ENCODE results near the gene PNPLA7.

Gene PNPLA7

DNA sequence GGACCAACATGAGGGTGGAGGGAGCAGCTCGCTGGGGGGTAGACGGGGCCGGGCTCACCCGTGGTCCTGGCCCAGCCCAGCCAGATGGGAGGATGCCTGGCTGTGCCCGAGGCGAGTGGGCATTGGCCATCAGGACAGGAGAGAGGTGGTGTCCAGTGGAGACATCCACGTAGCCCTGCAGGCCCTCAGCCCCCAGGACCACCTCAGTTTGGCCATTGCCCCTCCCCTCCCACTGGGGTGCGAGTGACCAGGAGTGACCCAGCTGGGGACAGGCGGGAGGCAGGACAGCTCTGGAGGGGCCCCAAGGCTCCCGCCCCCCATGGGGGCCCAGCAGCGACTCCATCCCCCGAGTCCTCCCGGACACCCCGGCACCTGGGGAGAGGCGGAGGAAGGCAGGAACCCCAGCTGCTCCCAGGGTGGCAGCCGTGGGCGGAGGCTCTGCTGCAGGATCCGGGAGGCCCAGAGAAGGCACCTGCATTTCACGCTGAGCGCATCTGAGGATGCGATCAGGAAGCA lies 118.7 kb downstream of the PNPLA7 start:
- DNase-seq: no peak

DNA sequence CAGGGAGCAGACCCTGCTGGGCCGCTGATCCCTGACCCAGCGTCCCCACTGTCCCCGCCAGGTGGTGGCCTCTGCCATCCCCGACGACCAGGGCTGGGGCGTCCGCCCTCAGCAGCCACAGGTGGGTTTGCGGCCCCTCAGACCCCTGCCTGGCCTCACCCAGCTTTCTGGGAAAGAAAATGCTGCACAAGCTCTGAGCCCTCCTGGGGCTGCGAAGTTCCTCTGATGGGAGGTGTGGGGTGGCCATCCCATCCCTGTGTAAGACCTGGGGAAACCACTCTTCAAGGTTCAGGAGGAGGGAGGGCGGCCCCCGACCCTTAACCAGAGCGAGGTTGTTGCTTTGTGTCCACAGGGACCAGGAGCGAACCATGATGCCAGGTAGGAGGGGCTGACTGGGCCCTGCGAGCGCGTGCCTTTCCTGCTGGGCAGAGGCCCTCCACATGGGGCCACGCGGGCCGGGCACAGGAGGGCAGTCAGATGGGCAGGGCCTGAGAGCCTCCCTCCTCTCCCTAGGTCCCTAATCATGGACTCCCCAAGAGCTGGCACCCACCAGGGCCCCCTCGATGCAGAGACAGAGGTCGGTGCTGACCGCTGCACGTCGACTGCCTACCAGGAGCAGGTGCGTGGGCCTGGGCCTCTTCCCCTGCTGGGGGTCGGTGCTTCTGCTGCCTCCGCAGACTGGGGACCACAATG lies 119.3 kb downstream of the PNPLA7 start:
- DNase-seq: no peak

DNA sequence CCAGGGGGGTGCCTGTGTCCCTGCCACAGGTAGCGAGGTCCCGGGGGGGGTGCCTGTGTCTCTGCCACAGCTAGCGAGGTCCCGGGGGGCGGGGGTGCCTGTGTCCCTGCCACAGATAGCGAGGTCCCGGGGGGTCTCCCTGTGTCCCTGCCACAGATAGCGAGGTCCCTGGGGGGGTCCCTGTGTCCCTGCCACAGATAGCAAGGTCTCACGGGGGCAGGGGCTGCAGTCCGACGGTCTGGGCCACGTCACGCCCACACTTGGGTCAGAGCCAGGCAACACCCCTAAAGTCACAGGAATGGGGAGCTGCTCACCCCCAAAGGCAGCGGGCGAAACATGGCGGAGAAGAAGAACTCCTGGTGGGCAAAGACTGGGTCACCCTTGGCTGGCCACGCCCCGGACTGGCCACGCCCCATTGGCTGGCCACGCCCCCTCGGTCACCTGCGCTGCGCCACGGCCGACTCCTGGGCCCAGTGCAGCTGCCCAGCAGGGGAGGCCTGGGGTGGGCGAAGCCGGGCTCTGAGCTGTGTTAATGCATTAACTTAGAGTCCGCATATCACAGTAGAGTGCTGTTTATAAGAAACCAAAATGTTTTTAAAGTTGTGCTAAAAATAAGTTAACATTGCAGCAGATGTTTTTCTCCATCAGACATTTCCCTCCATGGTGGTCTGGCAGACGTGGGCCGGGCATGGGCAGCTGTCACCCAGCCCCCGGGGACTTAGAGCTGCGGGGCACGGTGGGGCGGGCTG lies 120.1 kb downstream of the PNPLA7 start:
- DNase-seq: no peak

DNA sequence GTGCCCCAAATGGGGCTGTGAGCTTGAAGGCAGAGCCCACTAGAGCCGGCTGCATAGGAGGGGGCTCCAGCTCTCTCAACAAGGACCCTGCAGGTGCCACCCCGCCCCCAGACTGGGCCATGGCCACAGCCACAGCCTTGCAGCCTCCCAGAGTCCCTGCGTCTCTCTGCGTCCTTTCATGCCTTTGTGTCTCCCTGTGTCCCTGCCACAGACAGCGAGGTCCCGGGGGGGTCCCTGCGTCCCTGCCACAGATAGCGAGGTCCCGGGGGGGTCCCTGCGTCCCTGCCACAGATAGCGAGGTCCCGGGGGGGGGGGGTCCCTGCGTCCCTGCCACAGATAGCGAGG lies 120.7 kb downstream of the PNPLA7 start:
- DNase-seq: no peak

DNA sequence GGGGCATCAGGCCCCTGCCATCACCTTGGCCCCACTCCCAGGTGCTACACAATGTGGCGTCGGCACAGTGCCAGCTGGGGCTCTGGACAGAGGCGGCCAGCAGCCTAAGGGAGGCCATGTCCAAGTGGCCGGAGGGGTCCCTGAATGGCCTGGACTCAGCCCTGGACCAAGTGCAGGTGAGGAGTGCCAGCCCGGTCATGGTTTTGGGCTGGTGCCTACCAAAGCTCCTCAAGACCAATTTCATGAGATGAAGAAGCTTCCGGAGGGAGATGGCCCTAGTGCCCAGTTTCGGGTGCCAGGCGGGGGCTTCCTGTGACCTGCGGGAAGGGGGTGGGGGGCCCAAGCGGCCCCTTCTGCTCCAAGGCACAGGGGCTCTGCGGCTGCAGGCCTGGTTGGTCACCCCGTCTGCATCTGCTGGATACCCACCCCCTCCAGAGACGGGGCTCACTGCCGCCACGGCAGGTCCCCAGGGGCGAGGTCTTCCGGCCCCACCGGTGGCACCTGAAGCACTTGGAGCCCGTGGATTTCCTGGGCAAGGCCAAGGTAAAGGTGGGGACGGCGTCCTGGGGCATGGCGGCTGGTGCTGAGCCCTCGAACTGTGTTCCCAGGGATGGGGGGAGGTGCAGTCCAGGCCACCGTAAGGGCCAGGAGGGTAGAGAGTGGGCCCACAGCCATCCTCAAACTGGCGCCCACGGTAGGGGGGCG lies 121.2 kb downstream of the PNPLA7 start:
- DNase-seq: no peak

DNA sequence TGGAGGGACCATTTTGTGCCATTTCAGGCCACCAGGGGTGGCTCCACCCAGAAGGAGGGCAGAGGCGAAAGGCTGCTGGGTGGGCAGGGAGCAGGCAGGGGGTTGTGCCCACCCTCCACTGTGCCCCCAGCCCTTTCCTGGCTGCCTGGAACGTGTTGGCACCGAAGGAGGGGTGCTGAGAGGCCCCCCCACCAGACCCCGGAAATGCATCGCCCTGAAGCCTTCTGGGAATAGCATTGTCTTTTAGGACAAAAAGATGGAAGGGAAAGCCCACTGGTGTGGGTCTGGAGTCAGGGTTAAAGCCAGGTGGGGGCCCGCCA lies 121.9 kb downstream of the PNPLA7 start:
- DNase-seq: no peak

DNA sequence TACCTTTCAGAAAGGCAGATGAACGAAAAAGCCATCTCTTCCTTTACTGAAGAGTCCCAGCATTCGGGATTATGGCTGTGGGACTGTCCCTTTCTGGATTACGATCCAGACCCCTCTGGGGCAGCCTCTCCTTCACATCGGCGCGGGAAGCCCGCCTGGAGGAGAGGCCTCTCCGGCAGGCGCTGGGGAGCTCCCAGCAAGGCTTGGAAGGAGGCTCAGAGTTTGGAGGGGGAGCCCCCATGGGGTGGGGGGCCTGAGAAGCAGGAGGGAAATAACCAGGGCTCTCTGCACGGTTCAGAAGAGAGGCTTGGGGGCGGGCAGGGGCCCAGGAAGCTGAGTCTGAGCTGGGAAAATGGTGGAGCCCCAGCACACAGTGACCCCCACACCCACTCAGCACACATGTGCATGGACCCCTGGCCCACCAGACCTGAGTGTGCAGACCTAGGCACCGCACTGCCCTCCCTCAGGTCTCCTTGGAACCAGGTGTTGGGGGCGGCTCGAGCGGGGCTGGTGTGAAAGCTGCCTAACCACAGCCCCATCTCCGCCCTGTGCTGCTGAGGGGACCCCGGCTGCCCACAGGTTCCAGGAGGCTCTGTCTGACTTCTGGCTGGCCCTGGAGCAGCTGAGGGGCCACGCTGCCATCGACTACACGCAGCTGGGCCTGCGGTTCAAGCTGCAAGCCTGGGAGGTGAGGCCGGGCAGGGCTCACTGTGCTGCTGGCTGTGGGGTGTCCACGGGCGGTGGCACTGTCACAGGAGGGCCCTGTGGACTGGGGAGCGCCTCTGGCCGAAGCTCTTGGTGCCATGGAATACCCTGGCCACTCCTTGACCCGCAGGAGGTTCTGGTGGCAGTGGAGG lies 122.5 kb downstream of the PNPLA7 start:
- DNase-seq: no peak

DNA sequence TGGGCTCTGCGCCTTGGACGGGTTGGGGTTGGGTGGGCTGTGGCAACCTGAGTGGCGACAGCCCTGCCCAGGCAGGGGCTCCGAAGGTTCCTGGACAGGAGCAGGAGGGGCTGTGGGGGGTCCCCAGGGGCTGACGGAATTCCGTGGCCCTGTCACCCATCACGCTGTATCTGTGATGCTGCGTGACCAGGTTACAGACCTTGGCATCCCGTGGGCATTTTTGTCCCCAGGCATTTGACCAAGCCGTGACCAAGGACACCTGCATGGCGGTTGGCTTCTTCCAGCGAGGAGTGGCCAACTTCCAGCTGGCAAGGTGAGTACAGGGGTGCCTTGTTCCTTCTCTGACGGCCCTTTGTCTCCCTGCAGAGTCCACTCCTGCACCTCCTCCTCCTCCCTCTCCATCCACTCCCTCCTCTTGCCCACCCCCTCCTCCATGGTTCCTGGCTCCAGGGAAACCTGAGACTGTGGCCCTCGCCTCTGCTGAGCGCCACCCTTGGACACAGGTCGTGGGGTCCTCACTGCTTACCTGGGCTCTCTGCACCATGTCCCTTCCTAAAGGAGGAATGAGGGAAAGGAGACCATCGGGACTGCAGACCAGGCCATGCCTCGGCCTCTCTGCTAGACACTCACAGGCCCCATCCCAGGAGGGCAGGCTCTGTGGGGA lies 124.1 kb downstream of the PNPLA7 start:
- DNase-seq: no peak

DNA sequence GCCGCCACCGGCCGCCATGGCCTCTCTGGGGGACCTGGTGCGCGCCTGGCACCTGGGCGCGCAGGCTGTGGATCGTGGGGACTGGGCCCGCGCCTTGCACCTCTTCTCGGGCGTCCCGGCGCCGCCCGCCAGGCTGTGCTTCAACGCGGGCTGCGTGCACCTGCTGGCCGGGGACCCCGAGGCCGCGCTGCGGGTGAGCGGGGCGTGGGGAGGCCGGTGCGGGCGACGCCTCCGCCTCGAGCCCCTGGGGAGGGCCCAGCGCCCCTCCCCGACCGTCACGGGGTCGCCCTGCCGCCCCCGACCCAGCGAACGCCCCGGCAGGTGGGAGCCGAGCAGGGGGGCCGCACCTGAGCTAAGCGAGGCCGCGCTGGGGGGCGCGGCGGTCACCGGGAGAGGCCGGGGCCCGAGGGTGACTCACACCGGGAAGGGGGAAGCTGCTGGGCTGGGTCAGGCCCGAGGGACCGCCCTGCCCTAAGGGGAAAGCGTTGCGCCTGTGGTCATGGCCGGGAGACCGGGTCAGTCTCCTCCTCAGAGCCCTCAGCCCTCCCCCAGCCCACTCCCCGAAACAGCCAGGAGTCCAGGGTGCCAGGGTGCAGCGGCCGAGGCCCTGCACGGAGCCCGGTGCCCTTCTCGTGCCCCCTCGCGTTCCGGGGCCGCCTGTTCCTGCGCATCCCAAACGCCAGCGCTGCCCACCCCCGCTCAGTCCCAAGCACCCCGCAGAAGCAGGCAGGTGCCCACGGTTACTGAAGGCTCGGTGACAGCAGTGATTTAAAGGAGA lies 126.5 kb downstream of the PNPLA7 start:
- peak; percentile 62 for DNase-seq

DNA sequence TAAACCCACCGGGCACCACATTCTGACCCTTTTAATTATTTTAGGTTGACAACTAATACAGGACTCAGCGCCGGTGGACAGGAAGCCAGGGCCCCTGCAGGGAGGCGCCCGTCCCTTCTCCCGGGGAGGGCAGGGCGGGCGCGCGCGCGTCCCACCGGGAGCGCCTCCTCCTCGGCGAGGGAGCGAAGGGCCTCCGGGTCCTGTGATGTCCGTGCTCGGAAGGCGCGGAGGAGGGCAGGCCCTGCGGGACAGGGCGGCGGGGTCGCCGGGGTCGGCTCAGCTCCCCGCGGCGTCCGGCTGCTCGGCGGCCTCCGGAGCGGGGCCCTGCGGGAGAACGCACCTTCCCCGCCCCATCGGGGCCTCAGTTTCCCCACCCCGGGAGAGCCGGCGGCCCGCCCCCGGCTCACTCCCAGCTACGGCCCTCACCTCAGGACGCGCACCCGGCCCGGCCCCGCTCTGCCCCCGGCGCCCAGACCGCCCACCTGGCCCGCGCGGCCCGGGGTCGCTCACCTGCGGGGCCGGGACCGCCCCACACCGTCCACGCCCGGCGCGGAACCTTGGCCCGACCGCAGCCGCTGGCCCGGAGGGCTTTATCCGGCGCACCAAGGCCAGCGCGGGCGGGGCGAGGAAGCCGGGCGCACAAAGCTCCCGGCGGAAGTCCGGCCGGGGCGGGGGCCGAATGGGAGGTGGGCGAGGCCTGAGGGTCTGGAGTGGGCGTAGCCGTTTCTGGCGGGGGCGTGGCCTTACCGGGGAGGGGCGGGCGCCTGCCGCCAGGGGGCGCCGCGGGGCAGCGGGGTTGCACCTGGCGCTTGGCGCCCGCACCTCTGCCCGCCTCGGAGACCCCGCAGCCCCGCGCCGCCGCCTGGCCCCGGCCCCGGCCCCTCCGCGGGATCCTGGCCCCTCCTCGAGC lies 127.3 kb downstream of the PNPLA7 start, which contains the start of the genes EXD3 and NOXA1:
TSS of gene EXD3 (minus strand) at position 559 of the 910 bp plus-strand sequence. CDS start 27,805 bp downstream, outside the sequence.
TSS of gene NOXA1 (plus strand) at position 790 of the 910 bp plus-strand sequence. CDS start 137 bp downstream, outside the sequence.
- peak; percentile 91 for DNase-seq

DNA sequence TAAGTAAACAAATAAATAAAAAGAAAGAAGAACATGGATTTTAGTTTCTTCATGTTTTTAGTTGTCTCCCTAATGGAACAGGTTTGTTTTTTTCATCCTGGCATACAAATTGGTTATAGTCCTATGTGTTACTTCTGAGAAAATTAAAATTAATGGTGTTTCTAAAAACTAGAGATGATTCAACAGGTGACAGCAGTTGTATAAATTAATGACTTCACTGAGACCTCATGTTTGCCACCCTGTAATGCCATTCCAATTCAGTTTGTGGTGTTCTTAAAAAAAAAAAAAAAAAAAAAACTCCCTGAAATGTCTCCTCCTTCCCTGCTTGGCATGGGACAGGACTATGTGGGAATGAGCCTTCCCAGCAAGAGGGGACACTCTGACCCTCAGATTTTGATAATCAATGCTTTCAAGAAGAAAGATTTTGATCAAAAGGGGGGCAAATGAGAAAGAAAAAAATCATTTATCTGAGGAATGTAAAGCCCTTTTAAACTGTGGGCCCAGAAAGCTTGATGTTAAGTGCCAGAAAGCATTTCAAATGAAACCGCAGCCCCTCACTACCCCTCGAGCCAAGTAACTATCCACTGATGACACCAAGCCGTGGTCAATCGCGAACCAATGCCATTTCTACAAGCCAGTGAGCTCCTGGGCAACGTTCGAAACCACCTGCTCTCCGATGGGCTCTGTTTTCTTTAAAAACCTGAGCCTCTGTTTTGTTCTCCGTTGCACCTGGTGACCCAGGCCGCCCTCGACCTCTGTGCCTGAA lies 128.2 kb downstream of the PNPLA7 start:
- no peak for DNase-seq

DNA sequence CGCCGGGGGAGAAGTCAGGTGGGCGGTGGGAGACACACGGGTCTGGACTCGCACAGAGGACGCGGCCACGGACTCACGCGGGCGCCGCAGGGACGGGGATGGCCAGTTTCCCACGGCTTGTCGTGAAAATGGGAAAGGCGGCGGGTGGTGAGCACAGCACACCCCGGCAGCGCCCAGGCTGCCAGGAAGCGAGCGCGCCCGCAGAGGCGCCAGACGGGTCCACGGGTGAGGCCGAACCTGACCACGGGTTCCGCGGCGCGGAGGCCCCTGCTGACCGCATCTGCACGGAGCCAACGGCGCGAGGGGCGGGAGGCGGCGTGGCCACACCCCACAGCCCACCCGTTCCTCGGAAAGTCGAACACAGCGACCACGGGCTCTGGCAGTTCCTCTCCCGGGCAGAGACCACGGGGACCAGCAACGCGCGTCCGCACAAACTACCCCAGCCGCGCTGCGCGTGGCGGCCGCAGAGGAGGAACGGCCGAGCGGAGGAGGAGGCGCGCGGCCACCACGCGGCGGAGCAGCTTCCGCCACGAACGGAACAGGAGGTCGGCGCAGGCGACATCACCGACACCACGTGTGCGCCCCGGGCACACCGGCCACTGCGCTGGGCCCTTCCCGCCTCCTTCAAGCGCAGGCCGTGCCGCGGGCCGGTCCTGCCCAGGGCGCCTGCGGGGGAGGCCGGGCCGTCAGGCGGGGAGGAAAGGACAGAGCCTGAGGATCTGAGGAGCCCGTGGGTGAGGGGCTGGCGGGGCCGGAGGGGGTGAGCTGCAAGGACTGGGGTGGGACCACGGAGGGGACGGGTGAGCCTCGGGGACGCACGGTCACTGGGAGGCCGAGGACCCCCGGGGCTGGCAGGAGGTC lies 132.8 kb downstream of the PNPLA7 start:
- peak; percentile 15 for DNase-seq

DNA sequence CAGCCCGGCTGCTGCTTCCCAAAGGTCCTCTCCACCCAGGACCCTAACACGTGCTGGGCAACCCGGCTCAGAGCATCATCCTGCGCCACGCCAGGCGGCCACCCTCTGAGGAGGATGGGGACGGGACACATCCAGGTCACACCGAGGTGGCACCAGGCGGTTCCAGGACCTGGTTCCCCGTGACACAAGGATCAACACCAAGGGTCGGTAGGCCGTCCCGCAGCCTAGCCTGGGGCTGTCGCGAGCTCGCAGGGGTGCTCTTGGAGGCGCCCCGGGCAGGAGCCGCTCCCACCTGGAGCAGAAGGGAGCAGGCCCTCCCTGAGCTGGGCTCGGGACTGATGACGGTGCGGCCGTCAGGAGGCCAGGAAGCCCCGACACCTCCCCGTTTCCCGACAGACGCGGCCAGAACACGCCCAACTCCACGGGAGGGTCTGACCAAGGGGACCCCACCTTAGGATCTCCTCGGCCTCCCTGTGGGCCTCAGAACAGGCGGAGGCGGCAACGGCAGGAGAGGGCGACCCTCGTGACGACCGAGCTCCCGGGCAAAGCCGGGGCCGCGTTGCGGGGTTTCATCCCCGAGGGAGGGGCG lies 133.5 kb downstream of the PNPLA7 start:
- DNase-seq: no peak

DNA sequence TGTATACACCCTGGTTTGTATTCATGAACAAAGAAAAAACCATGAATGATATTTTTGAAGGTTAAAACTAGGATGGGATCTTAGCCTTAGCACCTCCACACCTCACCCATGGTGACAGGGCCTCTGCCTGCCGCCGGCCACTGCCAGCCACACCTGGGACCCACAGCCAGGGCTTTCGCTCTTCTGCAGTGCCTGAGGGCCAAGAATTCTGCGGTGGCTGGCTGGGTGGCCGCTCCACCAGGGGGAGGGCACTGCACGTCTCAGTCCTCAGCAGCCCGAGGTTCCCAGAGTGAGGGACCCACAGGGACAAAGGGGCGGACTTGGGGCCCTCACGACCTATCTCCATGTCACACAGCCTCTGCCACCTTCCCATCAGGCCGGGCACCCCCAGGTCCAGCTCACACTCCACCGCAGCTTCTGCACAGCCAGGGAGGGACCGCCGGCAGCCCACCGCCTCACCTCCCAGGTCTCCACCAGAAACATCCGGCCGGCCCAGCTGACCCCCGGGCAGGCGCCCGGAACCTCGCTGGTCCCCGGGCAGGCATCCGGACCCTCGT lies 134.1 kb downstream of the PNPLA7 start:
- DNase-seq: no peak

DNA sequence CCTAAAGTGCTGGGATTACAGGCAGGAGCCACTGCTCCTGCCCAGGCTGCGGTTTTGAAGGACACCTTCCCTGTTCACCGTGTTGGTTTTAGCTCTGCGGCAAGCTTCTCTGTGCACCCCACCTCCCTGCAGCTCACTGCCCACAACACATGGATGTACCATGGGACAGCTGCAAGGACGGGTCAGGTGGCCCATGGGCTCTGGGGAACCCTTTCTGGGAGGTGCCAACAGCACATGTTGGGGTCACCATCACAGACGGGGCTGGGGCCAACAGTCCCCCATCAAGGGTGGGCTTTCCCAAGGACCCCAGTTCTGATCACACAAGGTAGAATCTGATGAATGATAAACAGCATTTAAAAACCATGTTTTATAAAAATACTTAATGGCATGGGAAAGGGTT lies 134.8 kb downstream of the PNPLA7 start:
- no peak for DNase-seq

DNA sequence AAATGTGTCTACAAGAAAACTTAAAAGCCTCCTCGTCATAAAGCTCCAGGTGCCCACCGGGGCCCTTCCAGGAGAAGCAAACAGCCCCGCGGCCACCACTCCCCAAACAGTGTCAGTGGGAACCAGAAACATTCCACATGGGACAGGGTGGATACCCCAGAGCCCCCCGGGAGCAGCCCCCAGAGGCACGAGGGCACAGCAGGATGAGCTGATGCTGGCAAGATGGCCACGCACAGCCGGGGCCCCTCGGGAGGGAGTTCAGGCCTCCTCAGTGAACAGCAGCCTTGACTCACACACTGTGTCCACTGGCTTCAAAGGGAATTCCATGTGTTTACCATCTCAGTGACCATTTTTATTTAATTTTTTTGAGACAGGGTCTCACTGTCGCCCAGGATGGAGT lies 137.8 kb downstream of the PNPLA7 start:
- no peak for DNase-seq

DNA sequence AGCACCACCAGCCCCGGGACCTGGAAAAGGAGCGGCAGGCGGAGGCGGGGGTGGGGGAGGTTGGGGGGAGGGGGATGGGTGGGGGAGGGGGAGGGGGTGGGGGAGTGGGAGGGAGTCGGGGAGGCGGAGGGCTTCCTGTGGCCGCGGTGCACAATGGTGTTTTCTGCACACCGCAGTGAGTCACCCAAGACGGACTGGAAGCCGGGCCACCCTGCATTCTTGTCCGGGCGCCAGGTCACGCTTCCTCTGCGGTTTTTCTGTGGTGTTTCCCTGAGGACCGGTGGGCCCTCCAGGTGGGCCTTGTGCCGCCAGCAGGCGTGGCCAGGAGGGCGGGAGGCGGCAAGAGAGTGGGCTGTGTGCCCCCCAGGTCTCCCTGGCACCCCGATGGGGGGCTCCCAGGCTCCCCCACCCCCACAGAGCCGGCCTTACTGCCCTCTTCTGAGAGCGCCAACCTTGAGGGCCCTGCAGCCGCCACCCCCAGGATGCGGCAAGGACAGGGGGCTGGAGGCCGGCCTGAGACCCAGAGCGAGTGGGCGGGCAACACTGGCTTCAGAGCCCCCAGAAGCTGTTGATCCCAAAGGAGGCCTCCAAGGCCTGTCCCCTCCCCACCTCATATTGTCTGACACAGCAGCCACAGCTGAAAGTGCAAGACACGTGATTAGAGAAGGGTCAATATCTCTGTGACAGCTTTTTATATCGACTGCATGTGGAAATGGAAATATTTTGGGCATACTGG lies 138.4 kb downstream of the PNPLA7 start:
- peak; percentile 92 for DNase-seq
